Astrocyte (in vitro differentiated cells and primary cell): ENCODE measurements around the gene UHRF2.

Experiments used
- EZH2 ChIP-seq: IDR thresholded peaks from 2 replicates; pipeline ENCODE4 v1.6.1; 2012; ENCODE audit warnings: mild to moderate bottlenecking, low read length, inconsistent platforms; ENCODE audit not compliant: insufficient read depth
- TF ChIP-seq, protein P1 (sequence below): IDR thresholded peaks from 2 replicates; pipeline ENCODE4 v1.5.1; 2011; ENCODE audit warnings: low read depth, mild to moderate bottlenecking, inconsistent platforms, low read length, moderate library complexity; ENCODE audit not compliant: insufficient read depth

DNA sequence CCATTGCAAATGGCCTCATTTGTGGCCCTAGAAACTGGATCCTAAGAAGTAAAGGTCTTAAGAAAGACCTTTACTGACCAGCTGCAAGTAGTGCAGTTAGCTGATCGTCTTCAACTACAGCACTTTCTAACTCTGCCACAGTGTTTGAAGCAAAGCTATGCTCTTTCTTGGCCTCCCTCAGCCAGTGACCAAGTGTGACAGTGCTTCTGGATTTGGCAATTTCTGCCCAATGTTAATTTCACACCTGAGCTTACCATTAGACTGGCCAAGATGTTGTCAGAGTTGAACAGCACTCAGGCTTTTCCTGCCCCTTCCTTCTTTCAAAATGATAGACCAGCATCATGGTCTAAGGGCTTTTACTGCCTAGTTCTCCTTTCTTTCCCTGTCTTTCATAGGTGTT is 36.1 kb downstream of the UHRF2 start:
- TF ChIP-seq, protein P1, sequence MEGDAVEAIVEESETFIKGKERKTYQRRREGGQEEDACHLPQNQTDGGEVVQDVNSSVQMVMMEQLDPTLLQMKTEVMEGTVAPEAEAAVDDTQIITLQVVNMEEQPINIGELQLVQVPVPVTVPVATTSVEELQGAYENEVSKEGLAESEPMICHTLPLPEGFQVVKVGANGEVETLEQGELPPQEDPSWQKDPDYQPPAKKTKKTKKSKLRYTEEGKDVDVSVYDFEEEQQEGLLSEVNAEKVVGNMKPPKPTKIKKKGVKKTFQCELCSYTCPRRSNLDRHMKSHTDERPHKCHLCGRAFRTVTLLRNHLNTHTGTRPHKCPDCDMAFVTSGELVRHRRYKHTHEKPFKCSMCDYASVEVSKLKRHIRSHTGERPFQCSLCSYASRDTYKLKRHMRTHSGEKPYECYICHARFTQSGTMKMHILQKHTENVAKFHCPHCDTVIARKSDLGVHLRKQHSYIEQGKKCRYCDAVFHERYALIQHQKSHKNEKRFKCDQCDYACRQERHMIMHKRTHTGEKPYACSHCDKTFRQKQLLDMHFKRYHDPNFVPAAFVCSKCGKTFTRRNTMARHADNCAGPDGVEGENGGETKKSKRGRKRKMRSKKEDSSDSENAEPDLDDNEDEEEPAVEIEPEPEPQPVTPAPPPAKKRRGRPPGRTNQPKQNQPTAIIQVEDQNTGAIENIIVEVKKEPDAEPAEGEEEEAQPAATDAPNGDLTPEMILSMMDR: no peak
- no peak for TF ChIP-seq EZH2
